ENCODE measurements around the gene FBXO36.

DNA sequence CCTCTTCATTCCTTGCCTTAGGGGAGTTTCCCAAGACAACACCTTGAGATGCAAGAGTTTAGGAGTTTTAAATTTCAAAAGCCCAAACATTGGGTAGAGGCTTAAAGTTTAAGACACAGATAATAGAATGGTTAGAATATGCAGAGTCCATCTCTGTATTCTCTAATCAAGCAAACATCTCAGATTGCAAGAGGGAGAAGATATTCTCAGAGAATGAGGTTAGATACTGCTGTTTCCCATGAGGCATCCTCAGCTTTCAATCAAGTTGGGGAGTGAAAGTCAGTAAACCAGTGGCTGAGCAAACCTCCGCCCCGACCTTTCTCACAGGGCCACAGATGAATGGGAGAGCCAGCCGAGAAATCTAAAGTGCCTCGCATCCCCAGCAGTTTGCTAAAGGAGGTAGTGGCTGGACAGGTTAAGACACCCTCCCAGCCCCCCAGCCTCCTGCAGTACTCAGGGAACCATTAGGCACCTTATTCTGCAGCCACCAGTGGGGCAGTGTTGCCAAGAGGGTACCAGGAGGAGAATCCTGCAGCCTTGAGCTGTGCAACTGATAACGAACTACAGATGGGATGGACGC is 30.0 kb downstream of the FBXO36 start:
- TF ChIP-seq EZH2 (IDR thresholded peaks at IDR 0.05; ENCODE audit: borderline replicate concordance, control insufficient read depth, low read depth, low read length) (no peak), CEBPZ (IDR thresholded peaks at IDR 0.05; ENCODE audit: low read depth, low read length) (no peak), REST (IDR thresholded peaks at IDR 0.05; ENCODE audit: low read depth, low read length) (no peak), CBX3 (IDR thresholded peaks at IDR 0.05; ENCODE audit: borderline replicate concordance, low read depth) (no peak), EP300 (IDR thresholded peaks at IDR 0.05; ENCODE audit: borderline replicate concordance in 1 of 2, control insufficient read depth in 1 of 2, low read depth in 2 of 2, low read length in 2 of 2) (no peak), RFX5 (IDR thresholded peaks at IDR 0.05; ENCODE audit: low read depth, low read length) (no peak)
- TF ChIP-seq, protein P1, sequence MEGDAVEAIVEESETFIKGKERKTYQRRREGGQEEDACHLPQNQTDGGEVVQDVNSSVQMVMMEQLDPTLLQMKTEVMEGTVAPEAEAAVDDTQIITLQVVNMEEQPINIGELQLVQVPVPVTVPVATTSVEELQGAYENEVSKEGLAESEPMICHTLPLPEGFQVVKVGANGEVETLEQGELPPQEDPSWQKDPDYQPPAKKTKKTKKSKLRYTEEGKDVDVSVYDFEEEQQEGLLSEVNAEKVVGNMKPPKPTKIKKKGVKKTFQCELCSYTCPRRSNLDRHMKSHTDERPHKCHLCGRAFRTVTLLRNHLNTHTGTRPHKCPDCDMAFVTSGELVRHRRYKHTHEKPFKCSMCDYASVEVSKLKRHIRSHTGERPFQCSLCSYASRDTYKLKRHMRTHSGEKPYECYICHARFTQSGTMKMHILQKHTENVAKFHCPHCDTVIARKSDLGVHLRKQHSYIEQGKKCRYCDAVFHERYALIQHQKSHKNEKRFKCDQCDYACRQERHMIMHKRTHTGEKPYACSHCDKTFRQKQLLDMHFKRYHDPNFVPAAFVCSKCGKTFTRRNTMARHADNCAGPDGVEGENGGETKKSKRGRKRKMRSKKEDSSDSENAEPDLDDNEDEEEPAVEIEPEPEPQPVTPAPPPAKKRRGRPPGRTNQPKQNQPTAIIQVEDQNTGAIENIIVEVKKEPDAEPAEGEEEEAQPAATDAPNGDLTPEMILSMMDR (IDR thresholded peaks at IDR 0.05 in 2 of 3, conservative IDR thresholded peaks at IDR 0.05 in 1 of 3; ENCODE audit: control insufficient read depth in 2 of 3, extremely low read depth in 1 of 3, insufficient read depth in 1 of 3, low read depth in 3 of 3, low read length in 3 of 3) = no peak

All from GM12878 (cell line).